A673 (cell line): Measurements from ENCODE around the gene NREP. TPM values are rescaled to one million over a fixed set of nuclear protein-coding genes. Genes with fewer than 3 reads are reported as not detected.

ENCODE experiments used
- BruUV-seq: library from RNA; stranded (reverse); fragments of 400-500 nt; replicated peaks from 2 replicates; lab custom pipeline; 2021; lab: Mats Ljungman, UMichigan
- CTCF ChIA-PET: fragments of 300-600 bp; sonication (Branson Sonifier 250); formaldehyde crosslinking; loops from one replicate; lab custom pipeline; 2022; ENCODE audit warnings: antibody characterized with exemption; lab: Charles Lee
- POLR2A ChIA-PET: fragments of 300-600 bp; sonication (Branson Sonifier 250); formaldehyde crosslinking; loops from one replicate; lab custom pipeline; 2022; ENCODE audit warnings: antibody characterized with exemption; ENCODE audit not compliant: low non-redundant PET; lab: Charles Lee
- DNase-seq: peaks from one replicate; pipeline ENCODE4 v3.0.0-alpha.2; 2015; ENCODE audit warnings: low spot score
- H3K27ac ChIP-seq: fragments of 200-600 bp; sonication (generic); 2 replicates; pipeline ENCODE4 v1.5.1; 2016; ENCODE audit warnings: mixed run types, low read depth, mild to moderate bottlenecking, mixed read lengths, antibody characterized with exemption, low read length; ENCODE audit not compliant: poor library complexity, severe bottlenecking
- H3K27me3 ChIP-seq: fragments of 200-600 bp; sonication (generic); replicated peaks from 2 replicates; pipeline ENCODE4 v1.6.1; 2017; ENCODE audit warnings: mixed run types, low read depth, mild to moderate bottlenecking, mixed read lengths, antibody characterized with exemption, low read length; ENCODE audit not compliant: insufficient read depth, poor library complexity
- H3K36me3 ChIP-seq: fragments of 200-600 bp; sonication (generic); 2 replicates; pipeline ENCODE4 v1.6.1; 2016; ENCODE audit warnings: mixed run types, mild to moderate bottlenecking, mixed read lengths, antibody characterized with exemption, low read length; ENCODE audit not compliant: insufficient read depth, poor library complexity, severe bottlenecking
- H3K4me1 ChIP-seq: fragments of 200-600 bp; sonication (generic); 2 replicates; pipeline ENCODE4 v1.6.1; 2017; ENCODE audit warnings: mixed run types, mild to moderate bottlenecking, mixed read lengths, antibody characterized with exemption, low read length; ENCODE audit not compliant: insufficient read depth, poor library complexity, severe bottlenecking
- H3K4me3 ChIP-seq: fragments of 200-600 bp; sonication (generic); 2 replicates; pipeline ENCODE4 v1.5.1; 2016; ENCODE audit warnings: low read depth, mixed run types, mild to moderate bottlenecking, mixed read lengths, low read length; ENCODE audit not compliant: poor library complexity, severe bottlenecking
- H3K9me3 ChIP-seq: fragments of 200-600 bp; sonication (generic); 2 replicates; pipeline ENCODE4 v1.6.1; 2016; ENCODE audit warnings: mixed run types, low read depth, mild to moderate bottlenecking, mixed read lengths, antibody characterized with exemption, low read length; ENCODE audit not compliant: poor library complexity, severe bottlenecking
- CTCF ChIP-seq: fragments of 300-800, 200-600 bp; sonication (generic); conservative IDR thresholded peaks from 2 replicates; pipeline ENCODE4 v1.5.1; 2017; ENCODE audit warnings: low read depth, mild to moderate bottlenecking, antibody characterized with exemption, low read length, moderate library complexity, mixed read lengths
- EZH2 ChIP-seq: fragments of 200-600 bp; sonication (generic); IDR thresholded peaks from 2 replicates; pipeline ENCODE4 v1.6.1; 2017; ENCODE audit warnings: borderline replicate concordance, low read depth, mild to moderate bottlenecking, mixed read lengths, antibody characterized with exemption, low read length; ENCODE audit not compliant: poor library complexity, severe bottlenecking
- intact Hi-C: fragments of 100-400 bp; cut with micrococcal nuclease; formaldehyde crosslinking; loops from one replicate; pipeline ENCODE4 v1.10.0; 2022; ENCODE audit not compliant: unreplicated experiment
- total RNA-seq: library from RNA; stranded (reverse); gene quantifications from 2 replicates; pipeline ENCODE4 v1.2.3, GENCODE V29; 2021

Gene NREP
- total RNA-seq, 1 experiment from 2014 or later, result 31.0 TPM

- Histone ChIP-seq H3K4me3 (no peak overlapping the region), H3K36me3 (no peaks in the 10 kb centered on the region), H3K9me3 (no peaks in the 10 kb centered on the region), H3K27me3 (no peaks in the 10 kb centered on the region), H3K27ac (no peak overlapping the region), H3K4me1 (no peaks in the 10 kb centered on the region)
- ChIA-PET CTCF (no interaction called here), POLR2A (no interaction called here)
- intact Hi-C loops, result no loop called here
- no TSS peak for BruUV-seq
- DNase-seq, result no peak
- no peak for TF ChIP-seq CTCF
- no peak for TF ChIP-seq EZH2
Observed at GRCh38 chr5:111744455-111744854, 12.5 kb downstream of the NREP start.

- DNase-seq, result no peak
- ChIA-PET CTCF (no interaction called here), POLR2A (no interaction called here)
- Histone ChIP-seq H3K27ac (no peak overlapping the region), H3K4me1 (no peaks in the 10 kb centered on the region), H3K36me3 (no peaks in the 10 kb centered on the region), H3K27me3 (no peaks in the 10 kb centered on the region), H3K9me3 (no peaks in the 10 kb centered on the region), H3K4me3 (no peak overlapping the region)
- BruUV-seq, result no TSS peak
- intact Hi-C loops, result no loop called here
- TF ChIP-seq EZH2, result no peak
- TF ChIP-seq CTCF, result no peak
Observed at GRCh38 chr5:111743988-111744387, 13.0 kb downstream of the NREP start.

- Histone ChIP-seq H3K4me1 (no peaks in the 10 kb centered on the region), H3K27ac (no peak overlapping the region), H3K36me3 (no peaks in the 10 kb centered on the region), H3K27me3 (no peaks in the 10 kb centered on the region), H3K4me3 (no peak overlapping the region), H3K9me3 (no peaks in the 10 kb centered on the region)
- no peak for DNase-seq
- intact Hi-C loops, result no loop called here
- POLR2A ChIA-PET, result no interaction called here
- no TSS peak for BruUV-seq
- TF ChIP-seq CTCF (no peak), EZH2 (no peak)
- CTCF ChIA-PET, result no interaction called here
Observed at GRCh38 chr5:111743512-111743911, 13.5 kb downstream of the NREP start.
